GM19324 (cell line): ENCODE results near the gene MT1G.
"Not testable (repeated sequence)": the region's sequence is repeated elsewhere in the genome, so short reads cannot be mapped to it uniquely, and the experiment has no call there.

Experiments used
- ATAC-seq: cut with Tn5 transposase; IDR thresholded peaks from one replicate; pipeline ENCODE4 v1.9.1; 2021; ENCODE audit warnings: mild to moderate bottlenecking, moderate library complexity; ENCODE audit not compliant: unreplicated experiment, low FRiP score

The MT1G gene

DNA sequence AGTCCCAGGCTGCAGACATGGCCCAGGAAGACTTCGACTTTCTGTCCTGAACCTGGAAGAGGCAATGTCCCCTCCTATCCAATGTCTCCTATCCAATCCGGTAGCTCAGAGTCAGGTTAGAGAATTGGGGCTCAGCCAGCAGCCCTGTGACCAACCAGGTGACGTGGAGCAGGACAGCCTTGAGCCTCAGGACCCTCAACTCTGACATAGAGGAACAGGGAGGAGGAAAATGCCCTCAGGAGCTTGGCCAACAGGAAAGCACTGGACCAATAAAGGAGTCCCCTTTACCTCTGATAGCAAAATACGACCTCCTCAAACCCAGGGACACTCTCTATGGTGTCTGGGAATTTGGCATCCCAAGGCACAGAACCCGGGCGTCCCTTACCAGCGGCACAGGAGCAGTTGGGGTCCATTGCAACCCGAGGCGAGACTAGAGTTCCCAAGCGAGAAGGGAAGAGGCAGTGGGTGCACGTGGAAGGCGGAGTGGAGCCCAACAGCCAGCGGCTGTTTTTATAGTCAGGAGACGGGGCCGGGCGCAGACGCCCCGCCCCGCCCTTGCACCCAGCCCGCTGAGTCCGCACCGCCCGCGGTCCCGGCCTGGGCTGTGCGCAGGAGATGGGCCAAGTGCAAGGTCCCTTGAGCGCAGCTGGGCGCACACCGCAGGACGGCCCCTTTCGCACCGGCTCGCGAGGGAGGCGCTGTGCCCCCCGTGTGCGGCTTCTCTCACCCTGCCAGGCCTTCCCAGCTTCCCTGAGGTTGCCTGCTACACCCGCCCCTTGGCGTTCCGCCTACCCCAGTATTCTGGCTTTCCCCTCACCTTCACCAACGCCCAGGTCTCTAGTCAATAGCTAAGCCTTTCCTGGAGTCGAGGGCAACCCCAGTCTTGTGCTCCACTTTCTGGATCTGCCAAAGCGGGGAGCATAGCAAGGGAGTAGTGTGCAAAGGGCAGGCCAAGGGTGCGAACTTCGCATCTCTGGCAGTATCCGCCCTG is at the start of gene MT1G:
MT1G (minus strand) TSS at position 485 of the 991 bp plus-strand sequence; CDS start at position 413, 72 bp downstream.
- no peak for ATAC-seq

DNA sequence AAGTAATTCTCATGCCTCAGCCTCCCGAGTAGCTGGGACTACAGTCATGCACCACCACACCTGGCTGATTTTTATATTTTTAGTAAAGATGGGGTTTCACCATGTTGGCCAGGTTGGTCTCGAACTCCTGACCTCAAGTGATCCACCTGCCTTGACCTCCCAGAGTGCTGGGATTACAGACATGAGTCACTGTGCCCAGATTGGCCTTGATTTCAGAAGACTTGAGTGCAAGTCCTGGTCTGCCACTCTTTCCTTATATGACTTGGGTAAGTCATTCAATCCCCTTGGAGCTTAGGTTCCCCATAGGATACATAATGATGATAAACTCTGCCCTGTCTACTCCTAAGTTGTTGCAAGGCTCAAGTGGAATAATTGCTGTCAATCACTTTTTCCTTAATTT is 49.7 kb upstream of the MT1G start:
- ATAC-seq = not testable (repeated sequence)

DNA sequence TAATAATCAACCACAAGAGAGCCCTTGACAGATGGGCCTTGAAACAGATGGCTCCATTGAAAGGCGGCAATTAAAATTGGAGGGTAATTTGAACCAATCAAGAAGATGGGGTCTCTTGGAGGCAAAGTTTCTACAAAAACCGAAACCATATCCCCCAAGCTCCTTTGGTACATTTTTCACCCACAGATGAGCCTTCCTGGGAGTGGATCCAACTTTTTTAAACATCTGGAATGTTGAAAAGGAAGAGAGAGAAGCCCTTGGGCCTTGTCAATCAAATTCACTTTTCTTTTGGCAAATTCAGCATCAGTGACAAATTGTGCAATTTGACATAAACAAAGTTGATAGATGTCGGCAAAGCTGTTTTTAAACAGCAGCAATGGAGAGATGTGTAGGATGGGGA is 48.9 kb upstream of the MT1G start:
- no peak for ATAC-seq

DNA sequence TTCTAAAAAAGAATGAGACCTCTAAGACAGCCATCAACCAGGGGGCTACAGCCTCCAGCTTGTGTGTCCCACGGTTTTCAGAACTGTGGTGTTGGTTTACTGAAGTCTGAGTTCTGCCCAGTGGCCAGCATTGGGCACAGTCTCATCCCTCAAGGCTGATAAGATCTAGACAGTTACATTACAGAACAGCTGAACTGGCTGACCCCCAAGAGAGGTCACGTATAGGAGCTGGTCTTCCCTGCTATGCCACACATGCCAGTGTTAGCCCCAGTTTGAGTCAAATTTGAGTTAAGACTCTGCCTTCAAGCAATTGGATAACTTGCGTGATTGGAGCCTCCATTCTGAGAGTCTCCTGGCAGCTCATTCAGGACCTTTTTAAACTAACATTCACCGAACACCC is 47.3 kb upstream of the MT1G start:
- no peak for ATAC-seq

DNA sequence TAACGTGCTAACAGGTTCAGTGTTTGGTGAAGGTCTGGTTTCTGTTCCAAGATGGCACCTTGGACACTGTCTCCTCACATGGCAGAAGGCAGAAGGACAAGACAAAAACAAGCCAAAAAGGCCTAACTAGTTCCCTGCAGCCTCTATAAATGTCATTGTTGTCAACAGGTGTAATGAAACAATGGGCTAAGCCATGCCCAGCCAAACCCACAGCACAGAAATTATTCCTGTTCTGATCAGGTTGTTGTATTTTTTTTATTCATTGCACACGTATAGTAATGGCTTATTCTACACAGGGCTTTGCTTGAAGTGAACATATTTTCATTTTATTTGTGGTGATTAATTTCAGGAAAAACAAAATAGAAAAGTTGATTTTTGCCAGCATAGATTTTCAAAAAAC is 45.9 kb upstream of the MT1G start:
- ATAC-seq = no peak

DNA sequence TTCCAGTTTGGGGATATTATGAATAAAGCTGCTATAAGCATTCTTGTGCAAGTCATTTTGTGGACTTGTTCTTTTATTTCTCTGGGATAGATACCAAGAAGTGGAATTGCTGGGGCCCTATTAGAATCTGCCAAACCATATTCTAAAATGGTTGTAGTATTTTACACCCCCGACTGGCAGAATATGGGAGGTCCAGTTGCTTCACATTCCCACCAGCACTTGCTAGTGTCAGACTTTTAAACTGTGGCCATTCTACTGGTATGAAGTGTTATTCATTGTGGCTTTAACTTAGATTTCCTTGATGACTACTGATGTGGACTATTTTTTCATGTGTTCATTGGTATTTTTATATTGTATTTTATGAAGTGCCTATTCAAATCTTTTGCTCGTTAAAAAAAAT is 44.0 kb upstream of the MT1G start:
- ATAC-seq = no peak

DNA sequence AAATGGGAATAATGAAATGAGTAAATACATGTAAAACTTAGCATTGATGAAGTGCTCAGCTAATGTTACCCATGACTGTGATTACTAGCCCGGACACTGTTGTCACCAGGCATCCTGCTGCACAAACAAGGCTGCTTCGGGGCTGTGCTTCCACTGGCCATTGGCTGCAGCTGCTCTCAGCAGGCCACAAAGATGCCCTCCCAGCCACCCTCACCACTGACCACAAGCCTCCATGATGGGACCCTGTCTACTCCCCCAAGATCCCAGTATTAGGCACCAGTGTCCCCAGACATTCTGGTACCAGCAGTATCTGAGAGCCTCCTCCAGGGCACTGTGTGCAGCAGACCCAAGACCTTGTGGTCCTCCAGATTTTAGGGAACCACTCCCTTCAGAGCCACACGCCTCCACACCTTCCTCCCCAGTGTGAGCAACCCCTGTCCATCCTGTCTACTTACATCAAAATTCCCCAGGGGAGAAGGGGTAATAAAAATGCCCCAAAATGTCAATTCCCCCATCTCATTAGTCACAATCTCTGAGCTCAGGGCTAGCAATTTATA is 42.4 kb upstream of the MT1G start:
- no peak for ATAC-seq

DNA sequence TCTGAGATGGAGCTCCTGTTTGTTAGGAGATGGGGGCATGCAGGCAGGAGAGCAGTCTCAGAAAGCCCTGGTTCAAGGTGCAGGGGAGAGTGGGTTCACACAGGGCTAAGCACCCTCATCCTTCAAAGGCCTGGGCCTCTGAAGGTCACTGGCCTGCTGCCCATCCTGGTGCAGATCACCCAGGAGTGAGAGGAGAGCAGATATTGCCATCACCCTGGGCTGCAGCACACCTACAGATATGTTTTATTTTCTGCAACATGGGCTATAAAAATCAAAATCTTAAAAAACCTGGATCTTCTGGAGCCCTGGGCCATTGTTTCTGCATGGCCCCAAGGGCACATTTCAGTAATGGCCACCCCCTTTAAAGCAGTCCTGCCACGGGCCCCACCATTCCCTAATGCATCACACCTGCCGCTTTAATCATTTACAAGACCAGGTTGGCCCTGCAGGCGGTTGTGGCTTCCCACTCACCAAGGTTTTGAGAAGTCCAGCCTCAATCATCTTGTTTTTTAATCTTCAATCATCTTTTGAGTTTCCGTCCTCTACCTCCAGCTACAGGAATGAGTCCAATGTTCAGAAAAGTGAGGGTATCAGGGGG is 41.7 kb upstream of the MT1G start:
- no peak for ATAC-seq

DNA sequence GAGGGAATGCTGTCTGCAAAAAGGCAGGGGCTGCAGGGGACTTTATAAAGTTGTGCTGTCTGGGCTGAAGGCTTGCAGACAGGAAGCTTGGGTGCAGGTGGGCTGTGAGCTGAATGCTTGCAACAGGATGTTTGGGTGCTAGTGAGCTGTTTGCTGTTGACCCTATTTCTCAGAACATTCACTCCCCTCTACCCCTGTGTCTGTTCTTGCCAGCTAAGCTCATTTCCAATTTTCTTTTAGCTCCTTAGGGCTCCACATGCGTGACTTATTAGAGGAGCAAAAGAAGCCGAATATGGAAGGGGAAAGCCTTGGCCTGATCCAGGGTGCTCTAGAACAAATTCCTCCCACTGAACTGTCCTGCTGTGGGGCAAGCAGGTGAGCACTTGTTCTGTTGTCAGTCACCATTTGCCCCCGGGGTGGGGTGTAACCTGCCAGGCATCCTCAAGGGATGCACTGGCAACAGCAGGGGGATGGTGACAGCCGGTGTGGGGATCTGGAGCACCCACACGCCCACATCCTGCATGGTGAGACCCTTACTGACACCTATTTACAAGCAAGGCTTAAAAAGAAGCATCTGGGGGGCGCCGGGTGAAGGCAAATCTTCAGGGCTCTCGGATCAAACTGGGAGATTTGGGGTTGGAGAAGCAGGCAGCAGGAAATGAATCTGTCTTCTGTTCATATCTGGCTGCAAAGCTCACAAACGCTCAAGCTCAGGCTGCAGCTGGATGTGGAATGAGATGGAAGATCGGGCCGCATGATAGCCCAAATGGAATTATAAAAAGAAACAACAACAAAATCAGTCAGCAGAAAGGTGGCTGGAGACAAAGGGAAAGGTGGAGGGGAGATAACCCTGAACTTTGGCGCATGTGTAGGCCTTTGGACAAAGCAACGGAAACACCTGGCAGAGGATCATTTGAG is 40.9 kb upstream of the MT1G start:
- ATAC-seq = no peak

DNA sequence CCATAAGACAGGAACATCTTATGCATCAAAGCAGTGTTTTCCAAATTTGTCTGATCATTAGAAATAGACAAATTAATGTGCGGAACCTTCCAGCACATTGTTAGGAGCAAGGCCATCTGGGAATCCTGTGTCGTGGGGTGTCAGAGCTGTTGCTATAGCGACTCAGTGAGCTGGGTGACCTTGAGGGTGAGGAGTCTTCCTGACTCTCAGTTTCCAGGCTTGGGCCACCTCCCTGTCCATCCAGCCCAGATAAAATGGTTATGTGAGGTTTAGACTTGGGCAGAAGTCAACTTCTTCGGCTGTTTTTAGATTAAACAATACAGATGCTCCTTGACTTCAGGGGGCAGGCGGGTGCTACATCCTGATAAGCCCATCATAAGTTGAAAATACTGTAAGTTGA is 35.0 kb upstream of the MT1G start:
- ATAC-seq = no peak

DNA sequence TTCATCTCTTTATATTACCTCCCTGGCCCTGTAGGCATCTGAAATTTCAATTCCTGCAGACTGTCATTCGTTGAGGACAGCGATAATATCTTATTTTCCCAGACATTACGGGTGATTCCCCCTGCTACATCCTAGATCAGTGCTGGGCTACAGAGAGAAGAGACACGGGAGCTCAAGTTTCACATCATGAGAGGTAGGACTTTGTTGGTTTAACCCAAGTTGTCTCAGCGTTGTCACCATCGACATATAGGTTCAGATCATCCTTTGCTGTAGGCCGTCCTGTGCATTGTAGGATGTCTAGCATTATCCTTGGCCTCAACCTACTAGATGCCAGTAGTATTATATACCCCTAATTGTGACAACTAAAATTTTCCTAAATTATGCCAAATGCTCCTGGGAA is 33.7 kb upstream of the MT1G start:
- no peak for ATAC-seq

DNA sequence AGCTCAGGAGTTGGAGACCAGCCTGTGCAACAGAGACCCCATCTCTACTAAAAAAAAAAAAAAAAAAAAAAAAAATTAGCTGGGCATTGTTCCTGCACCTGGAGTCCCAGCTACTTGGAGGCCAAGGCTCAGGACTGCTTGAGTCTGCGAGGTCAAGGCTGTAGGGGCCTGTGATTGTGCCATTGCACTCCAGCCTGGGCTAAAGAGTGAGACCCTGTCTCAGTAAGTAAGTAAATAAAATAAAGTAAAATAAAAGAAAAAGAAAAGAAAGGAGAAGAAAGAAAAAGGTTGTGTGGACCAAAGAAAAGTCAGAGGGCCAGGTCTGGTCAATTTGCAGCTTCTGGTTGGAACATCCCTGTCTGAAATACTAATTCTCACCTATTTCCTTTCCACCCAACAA is 32.8 kb upstream of the MT1G start:
- no peak for ATAC-seq

DNA sequence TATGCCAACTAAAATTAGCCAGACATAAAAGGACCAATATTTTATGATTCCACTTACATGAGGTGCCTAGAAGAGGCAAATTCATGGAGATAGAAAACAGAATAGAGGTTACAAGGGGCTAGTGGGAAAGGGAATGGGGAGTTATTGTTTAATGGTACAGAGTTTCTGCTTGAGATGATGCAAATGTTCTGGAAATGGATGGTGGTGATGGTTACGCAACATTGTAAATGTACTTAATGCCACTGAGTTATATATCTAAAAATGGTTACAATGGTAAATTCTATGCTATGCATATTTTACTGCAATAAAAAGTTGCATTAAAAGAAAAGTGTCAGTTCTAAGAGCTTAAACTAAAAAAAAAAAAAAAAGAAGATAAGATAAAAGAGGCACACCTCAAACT is 32.3 kb upstream of the MT1G start:
- no peak for ATAC-seq

DNA sequence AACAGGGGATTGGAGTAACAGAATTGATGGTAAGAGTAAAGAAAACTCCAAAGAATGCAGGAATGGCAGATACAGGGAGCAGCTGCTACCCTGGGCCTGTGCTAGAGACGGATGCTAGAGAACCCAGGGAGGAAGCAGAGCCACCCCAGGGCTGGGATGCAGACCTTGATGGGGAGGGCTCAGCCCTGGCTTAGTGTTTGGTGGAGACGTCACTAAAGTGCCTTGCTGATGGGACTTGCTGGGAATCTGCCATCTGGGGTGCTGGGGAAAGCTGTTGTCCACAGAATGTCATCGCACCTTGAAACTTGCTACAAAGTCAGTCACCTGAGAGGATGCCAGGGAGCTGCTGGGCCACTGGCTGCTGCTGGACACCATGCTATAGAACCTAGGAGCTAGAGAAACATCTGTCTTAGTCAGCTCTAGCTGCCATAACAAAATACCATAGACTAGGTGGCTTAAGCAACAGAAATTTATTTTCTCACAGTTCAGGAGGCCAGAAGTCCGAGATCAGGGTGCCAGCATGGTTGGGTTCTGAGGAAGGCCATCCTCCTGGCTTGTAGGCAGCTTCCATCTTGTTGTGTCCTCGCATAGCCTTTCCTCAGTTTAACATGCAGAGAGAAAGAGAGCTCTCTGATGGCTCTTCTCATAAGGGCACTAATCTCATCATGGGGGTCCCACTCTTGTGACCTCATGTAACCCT is 29.7 kb upstream of the MT1G start:
- ATAC-seq = no peak

DNA sequence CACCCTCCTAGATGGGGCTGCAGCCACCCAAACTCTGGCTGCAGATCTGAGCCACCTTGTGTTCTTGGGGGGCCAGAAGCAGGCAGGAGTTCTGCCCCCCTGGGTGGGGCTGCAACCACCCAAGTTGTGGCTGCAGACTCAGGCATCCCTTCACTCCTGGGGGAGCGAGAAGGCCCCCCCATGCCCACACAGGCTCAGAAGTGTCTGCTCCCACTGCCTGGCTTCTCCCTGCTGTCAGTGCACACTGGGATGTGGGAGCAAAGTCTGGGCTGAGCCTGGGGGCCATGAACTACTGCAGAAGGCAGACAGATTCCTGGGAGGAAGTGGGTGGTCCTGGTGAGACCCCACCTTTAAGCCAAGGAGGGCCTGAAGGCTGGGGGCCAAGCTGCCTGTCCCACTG is 27.4 kb upstream of the MT1G start:
- ATAC-seq = no peak

DNA sequence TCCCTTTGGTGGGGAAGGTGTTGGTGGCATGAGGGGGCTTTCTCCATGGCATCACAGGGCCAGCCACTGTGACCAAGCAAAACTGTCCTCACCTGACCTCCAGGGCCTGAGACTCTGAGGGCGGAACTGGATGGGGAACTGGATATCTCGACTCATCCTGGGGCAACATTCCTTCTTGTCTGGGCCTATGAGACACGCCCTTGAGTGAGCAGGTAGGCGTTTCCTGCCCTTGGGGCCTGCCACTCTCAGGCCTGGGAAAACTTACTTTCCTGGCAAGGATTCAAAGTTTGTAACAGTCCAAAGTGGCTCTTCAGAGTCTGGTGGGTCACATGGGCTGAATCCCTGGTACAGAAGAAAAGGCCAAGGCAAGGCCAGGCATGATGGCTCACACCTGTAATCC is 24.0 kb upstream of the MT1G start:
- no peak for ATAC-seq

DNA sequence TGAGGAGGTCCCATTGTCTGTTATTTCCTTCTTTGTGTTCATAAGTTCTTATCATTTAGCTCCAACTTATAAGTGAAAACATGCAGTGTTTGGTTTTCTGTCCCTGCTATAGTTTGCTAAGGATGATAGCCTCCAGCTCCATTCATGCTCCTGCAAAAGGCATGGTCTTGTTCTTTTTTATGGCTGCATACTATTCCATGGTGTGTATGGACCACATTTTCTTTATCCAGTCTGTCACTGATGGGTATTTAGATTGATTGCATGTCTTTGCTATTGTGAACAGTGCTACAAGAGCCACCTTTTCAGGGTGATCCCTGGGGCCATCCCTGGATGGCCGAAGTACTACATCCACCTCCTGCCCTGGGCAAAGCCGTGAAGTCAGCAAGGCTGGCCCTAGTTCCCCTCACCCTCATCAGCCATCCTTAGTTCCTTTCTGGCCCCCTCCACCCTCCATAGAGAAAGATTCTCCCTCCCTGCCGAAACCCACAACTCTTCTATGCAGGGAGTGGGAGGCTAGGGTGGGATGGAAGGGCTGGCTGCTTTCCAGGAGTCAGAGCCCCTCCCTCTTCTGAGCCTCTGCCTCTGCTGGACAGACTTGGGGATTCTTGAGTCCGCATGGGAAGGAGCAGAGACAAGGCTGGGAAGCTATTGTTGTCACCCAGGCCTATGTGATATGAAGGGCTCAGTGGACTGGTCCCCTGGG is 22.7 kb upstream of the MT1G start:
- no peak for ATAC-seq

DNA sequence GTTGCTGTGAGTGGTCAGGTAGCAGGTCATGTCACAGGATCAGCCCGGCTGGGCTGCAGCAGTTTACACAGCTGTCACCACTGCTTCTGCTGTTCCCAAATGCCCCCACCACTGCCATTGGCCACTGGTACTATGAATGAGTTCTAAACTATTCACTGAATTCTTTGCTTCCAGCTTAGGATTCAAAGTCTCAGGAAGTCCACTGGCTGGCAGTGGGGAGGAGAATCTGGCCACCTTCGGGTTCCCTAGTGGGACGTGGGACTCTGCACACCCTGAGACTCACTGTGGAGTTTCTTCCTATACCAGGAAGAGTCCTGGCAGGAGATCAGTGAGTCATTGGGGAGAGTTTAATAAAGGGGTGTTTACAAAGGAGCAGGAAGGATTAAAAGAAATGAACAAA is 21.3 kb upstream of the MT1G start:
- ATAC-seq = no peak

DNA sequence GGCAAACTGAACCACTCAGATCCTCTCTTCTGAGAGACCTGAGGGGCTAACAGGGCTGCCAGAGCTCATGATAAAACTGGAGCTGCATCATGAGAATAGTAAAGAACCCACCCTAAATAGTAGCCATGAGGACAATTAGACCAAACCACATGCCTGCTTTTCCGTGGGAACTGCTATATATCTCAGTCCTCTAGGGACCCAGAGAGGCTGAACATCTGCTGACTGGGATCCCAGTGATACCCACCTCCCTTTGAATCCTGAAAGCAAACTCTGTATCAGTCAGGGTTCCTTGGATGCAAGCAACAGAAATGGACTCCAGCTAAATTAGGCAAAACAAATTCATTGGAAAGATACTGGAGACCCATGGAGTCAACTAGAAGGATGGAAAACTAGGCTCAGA is 20.9 kb upstream of the MT1G start:
- ATAC-seq = no peak
